OCI-LY7 (cell line): ENCODE measurements around the gene POU4F1.

Experiments used
- EZH2phosphoT487 ChIP-seq: fragments of 200-600 bp; sonication (generic); IDR thresholded peaks from 2 replicates; pipeline ENCODE4 v1.6.1; 2018; ENCODE audit warnings: low read depth, borderline replicate concordance, mild to moderate bottlenecking, mixed run types, antibody characterized with exemption, low read length, moderate library complexity, mixed read lengths
- TF ChIP-seq, protein P1 (sequence below): fragments of 200-600 bp; sonication (generic); conservative IDR thresholded peaks from 2 replicates; pipeline ENCODE4 v1.5.1; 2014; ENCODE audit warnings: mild to moderate bottlenecking, antibody characterized with exemption, low read length, moderate library complexity, mixed read lengths

DNA sequence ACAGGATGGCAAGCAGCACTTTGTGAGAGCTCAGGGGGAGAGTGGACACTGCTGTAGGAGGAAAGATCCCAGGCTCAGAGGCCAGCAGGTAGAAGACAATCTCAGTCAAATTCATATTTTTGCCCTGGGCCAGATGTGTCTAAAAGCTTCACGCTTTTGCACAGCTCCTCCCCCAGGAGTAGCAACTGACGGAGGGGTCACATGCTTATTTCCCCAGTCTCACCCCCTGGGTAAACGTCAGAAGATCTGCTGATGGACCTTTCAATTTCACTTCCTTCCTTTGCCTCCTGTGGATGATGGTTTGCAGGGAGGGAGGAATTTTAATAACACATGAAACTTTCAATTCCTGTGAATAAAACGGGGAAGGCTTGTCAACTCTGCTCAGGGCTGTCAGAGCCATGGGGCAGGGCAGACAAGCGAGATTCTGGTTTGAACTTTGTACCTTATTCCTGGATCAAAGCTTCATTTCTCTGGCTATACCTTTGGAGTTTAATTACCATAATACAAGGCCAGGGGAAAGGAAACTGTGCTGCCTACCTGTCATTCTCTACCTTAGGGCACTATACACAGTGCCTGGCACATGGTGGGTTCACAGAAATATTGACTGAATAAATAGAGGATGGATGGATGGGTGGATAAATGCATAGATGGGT lies 41.0 kb downstream of the POU4F1 start:
- TF ChIP-seq, protein P1, sequence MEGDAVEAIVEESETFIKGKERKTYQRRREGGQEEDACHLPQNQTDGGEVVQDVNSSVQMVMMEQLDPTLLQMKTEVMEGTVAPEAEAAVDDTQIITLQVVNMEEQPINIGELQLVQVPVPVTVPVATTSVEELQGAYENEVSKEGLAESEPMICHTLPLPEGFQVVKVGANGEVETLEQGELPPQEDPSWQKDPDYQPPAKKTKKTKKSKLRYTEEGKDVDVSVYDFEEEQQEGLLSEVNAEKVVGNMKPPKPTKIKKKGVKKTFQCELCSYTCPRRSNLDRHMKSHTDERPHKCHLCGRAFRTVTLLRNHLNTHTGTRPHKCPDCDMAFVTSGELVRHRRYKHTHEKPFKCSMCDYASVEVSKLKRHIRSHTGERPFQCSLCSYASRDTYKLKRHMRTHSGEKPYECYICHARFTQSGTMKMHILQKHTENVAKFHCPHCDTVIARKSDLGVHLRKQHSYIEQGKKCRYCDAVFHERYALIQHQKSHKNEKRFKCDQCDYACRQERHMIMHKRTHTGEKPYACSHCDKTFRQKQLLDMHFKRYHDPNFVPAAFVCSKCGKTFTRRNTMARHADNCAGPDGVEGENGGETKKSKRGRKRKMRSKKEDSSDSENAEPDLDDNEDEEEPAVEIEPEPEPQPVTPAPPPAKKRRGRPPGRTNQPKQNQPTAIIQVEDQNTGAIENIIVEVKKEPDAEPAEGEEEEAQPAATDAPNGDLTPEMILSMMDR: no peak
- TF ChIP-seq EZH2phosphoT487: no peak
